Body of pancreas (tissue), 4 donors: Measurements from ENCODE around the gene CCDC51.

Experiments used
- CTCF ChIP-seq, 7 experiments: fragments of 450-650 bp in 4 of 7; fragments of 200-600 bp in 3 of 7; sonication (generic) in 3 of 7; IDR thresholded peaks; one replicate each; pipeline ENCODE4 v1.5.1; 2016 to 2019; ENCODE audit warnings: antibody characterized with exemption in 7 of 7
- POLR2A ChIP-seq, 3 donors: fragments of 450-650 bp; IDR thresholded peaks; one replicate each; pipeline ENCODE4 v1.6.1; 2016; ENCODE audit warnings: antibody characterized with exemption in 3 of 3, mild to moderate bottlenecking in 2 of 3

- TF ChIP-seq CTCF (IDR thresholded peaks at IDR 0.05) (no peak), POLR2A (IDR thresholded peaks at IDR 0.05) (no peak)
These were observed 27.2 kb upstream of the CCDC51 start for GRCh38 chr3:48467110-48467454.
